Activated CD4-positive, alpha-beta T cell treated with anti-CD3 and anti-CD28 coated beads, Interleukin-2, Interleukin-4, amounts not matched to agents 100 ng/mL and 50 ng/mL, durations not matched to agents 16 hours and 8 hours (primary cell): ENCODE measurements around the gene TSPYL1.

ENCODE experiments used
- DNase-seq: peaks from one replicate; pipeline ENCODE4 v3.0.0-alpha.2; 2020; ENCODE audit warnings: low spot score

Gene TSPYL1

DNA sequence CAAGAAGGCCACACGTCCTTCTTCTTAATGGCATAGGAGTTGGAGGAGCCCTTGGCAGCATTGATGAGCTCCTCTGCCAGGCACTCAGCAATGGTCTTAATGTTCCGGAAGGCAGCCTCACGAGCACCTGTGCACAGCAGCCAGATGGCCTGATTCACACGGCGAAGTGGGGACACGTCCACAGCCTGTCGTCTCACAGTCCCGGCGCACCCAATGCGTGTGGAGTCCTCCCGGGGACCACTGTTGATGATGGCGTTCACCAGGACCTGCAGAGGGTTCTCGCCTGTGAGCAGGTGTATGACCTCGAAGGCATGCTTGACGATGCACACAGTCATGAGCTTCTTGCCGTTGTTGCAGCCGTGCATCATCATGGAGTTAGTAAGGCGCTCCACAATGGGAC, 21.2 kb downstream of the TSPYL1 start:
- DNase-seq, result no peak

DNA sequence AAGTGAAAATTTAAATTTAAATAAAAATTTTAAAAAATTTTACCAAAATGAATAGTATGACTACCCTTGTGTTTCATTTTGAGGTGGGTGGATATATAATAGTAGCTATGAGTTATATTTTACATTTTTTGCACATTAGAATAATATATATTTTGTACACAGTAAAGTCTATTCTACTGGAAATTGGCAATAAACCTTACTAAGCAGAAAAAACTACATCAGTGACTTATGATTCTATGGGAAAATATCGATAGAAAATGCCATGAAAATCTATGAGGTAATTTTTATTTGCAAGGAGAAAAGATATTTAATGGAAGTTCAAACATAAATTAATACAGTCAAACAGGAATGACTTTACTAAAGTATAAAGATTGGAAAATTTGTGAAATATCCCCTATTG, 23.0 kb downstream of the TSPYL1 start:
- DNase-seq, result no peak

DNA sequence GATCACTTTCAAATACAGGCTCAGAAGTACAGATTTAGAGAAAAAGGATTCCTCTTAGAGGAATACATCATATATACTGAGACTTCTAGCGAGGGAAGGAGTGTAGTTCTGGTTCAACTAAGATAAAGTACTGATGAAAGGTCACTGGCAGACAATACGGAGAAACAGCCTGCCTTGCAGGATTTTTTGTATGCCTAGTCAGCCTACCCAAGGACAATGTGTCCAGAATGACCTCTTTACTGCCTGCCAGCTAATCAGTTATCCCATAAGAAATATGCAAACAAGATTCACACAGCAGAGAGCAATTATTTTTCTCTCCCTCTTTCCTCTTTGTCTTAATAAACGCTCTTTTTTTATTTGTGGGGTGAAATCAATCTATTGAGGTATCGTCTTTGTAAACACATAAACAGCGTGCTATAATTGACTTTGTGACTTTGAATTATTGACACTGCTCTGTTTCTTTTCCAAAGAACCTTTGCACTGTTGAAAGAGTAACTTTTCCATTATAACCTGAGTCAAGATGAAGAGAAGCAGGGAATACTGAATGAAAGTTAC, 24.4 kb downstream of the TSPYL1 start:
- DNase-seq, result no peak

DNA sequence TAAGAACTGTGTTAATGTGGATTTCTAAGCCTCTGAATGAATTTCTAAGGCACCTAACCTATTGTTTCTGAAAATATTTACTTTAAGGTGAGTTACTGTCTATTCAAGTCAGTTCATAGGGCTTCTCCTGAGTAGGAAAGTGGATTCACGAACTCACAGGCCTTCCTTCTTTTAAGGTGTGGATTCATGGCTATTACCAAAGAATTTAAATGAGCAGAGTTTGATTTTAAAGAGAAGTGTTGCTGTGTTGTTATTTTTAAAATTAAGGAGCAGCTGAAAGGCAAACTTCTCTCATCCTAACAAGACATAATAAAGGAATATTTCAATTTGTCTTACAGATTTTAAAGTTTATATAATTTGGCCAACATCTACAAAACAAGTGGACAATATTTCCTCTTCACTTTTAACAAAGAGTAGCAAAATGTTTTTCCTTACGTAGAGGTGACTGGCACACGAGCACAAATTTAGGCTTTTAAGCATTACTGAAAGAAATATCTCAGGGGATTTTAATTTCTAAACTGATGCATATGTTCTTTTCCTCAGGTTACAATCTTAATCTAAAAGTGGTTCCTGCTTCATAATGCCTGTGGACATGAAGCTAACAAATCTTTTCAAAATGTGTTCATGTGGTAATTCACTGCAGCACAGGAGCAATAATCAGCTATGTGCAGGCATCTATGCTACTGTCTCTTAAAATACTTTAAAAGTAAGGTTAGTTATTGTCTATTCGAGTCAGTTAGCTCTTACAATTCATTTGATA, 25.3 kb downstream of the TSPYL1 start:
- DNase-seq, result no peak

DNA sequence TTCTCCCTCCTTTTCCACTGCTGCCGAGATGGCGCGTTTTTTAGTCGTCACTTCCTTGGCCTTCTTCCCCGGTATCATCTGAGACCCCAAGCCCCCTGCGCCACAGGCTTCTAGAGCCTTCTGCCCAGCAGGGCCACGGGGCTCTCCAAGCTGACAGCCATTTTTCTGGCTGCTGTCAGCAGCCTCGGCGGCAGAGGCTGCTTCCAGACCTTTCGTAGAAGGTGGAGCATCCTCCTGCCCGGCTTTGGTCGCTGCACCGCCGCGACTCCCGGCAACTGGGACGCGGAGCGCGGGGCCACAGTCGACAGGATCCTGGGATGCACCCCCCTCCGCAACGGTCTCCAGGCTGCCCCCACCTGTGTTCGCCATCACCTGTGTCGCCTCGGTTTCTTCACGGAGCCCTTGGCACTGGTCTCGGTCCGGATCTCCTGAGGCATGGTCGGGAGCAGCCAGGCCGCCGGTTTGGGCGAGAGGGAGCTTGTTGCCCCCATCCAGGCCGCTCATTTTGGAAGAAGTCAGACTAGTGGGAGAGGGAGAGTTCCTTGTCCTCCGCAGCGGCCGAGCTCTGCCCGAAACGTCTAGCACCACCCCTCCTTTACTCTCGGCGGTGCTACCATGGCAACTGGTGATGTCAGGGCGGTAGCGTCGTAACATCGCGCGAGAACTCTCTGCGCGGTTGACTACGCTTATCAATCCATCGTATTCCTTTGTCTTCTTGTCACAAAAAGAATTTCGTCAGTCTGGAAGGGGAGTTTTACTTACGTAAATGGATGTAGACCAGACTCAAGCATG, 26.0 kb downstream of the TSPYL1 start, which contains the start of gene TSPYL4:
TSPYL4 (minus strand) TSS at position 571 of the 792 bp plus-strand sequence; CDS start at position 504, 67 bp downstream.
- peak; percentile 92 for DNase-seq

- DNase-seq, result no peak
These were observed 26.6 kb downstream of the TSPYL1 start for GRCh38 chr6:116253188-116253504.

DNA sequence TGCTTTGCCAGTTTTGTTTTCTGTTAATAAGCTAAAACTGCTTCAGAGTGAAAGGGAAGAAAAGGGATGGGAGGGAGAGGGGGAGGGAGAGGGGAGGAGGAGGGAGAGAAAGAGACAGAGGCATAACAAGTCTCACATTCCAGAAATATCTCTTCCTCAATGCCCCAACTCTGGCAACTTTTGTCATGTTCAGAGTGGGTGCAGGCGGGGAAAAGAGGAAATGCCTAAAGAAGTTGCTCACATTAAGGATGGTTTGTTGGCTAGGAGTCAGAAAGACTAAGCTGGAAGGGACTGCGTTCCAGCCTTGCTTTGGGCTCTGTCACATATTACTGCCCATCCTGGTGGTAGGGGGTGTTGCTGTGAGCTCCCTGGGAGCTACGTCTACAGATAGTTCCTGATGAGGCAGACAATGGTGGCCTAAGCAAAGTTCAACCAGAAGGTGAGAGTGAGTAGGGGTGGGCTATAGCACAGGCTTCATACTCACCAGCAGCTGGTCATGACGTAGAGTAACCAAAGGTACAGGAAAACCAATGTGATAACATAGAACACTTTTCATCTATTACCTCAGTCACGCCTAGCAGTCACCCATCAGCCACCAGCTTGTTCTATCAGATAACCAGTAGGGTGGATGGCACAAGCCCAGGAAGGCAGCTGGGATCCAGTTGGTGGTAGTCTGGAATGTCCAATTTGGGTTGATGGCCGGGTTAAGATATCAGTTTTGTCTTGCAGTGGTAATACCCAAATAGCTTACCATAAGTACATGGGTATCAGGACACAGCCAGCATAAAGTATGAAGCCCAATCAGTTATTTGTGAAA, 28.0 kb downstream of the TSPYL1 start:
- DNase-seq, result no peak

DNA sequence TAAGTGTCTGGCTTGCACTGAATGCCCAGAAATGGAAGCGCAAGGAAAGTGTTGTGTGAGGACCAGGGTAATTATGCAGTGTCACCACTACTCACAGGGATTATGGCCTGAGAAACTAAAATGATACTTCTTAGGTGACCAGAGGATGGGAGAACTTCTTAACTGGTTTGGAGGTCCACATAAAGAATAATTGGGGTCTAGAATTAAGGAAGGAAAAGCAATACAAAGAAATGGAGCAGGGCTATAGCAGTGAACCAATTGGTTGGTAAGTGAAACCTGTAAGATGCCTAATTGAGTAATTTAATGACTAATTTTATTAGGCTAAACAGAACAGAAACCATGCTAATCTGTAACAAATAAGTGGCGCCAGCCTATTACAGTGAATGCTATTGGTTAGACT, 31.2 kb downstream of the TSPYL1 start:
- no peak for DNase-seq

GRCh38 chr6:116247285-116247684, 32.4 kb downstream of the TSPYL1 start:
- DNase-seq, result no peak

GRCh38 chr6:116246089-116246488, 33.6 kb downstream of the TSPYL1 start:
- DNase-seq, result no peak

DNA sequence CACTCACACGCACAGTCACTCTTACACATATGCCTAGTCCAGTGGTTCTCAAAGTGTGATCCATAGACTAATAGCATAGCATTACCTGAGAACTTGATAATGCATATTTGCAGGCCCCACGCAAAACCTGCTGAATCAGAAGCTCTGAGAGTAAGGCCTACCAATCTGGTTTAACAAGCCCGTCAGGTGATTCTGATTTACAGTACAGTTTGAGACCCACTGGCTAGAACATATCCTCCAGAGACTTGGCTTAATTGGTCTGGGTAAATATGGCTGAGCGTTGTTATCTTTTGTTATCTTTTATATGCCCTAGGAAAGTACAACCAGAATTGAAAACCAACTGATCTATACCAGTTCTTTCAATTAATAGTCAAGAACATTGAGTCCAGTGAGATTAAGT, 35.4 kb downstream of the TSPYL1 start:
- DNase-seq, result no peak

GRCh38 chr6:116239856-116240255, 39.9 kb downstream of the TSPYL1 start:
- DNase-seq, result no peak

- no peak for DNase-seq
These were observed 40.5 kb downstream of the TSPYL1 start for GRCh38 chr6:116239256-116239655.

DNA sequence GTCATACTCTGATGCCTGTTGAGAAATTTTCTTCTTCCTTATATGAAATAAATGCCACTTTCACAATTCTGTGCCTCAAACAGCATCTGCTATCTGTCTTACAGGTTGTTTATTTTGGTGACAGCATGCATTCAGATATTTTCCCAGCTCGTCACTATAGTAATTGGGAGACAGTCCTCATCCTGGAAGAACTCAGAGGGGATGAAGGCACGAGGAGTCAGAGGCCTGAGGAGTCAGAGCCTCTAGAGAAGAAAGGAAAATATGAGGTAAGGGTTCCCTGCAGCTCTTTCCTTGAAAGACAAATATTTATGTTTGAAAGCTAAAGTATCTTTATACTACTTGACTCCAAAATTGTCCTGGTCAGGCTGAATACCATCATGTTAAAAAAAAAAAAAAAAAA, 41.6 kb downstream of the TSPYL1 start:
- no peak for DNase-seq

DNA sequence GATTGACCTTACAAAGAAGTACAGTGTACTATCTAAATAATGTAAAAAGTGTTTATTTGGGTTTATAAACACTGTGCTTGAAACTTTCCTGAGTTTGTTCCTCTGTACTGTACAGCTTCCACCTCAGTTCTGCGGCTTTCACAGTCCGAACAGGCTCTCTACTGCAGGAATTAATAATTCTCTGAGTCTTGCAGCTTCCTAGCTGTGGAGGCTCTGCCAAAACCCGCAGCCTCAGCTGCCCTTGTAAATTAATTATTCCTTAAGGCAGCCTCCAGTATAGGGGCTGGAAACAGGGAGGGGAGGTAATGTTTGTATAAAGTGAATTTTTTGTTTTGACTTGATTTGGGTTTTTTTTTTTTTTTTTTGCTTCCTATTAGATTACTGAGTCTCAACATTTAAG, 45.0 kb downstream of the TSPYL1 start:
- DNase-seq, result no peak

- peak; percentile 30 for DNase-seq
These were observed 50.3 kb downstream of the TSPYL1 start for GRCh38 chr6:116229287-116229913.
